Mesenchymal stem cell (in vitro differentiated cells and primary cell): ENCODE data around the gene PRR3.
A peak's percentile ranks its signal among the peaks of the same experiment; 100 is the strongest.

Experiments
- DNase-seq: peaks from one replicate; pipeline ENCODE4 v3.0.0-alpha.2; 2013
- H2AFZ ChIP-seq: one replicate; pipeline ENCODE4 v1.6.1; 2013; ENCODE audit warnings: low read depth, mild to moderate bottlenecking, control low read depth, inconsistent platforms, low read length, moderate library complexity
- H2AK5ac ChIP-seq: 2 replicates; pipeline ENCODE4 v1.6.1; 2013; ENCODE audit warnings: low read length, moderate library complexity, mild to moderate bottlenecking, inconsistent platforms; ENCODE audit not compliant: severe bottlenecking
- H2BK120ac ChIP-seq: one replicate; pipeline ENCODE4 v1.6.1; 2013; ENCODE audit warnings: low read depth, mild to moderate bottlenecking, inconsistent platforms, low read length, moderate library complexity
- H2BK12ac ChIP-seq, 2 experiments: one replicate each; pipeline ENCODE4 v1.6.1; 2013; ENCODE audit warnings: inconsistent platforms in 2 of 2, low read length in 2 of 2, mild to moderate bottlenecking in 2 of 2, moderate library complexity in 2 of 2, control low read depth in 1 of 2
- H2BK15ac ChIP-seq: one replicate; pipeline ENCODE4 v1.6.1; 2013; ENCODE audit warnings: mild to moderate bottlenecking, low read depth, inconsistent platforms; ENCODE audit not compliant: poor library complexity, severe bottlenecking
- H2BK5ac ChIP-seq: 2 replicates; pipeline ENCODE4 v1.6.1; 2013; ENCODE audit warnings: low read depth, mild to moderate bottlenecking, low read length, control low read depth, inconsistent platforms; ENCODE audit not compliant: poor library complexity, severe bottlenecking
- H3K14ac ChIP-seq, 2 experiments: one replicate each; pipeline ENCODE4 v1.6.1; 2013; ENCODE audit warnings: inconsistent platforms in 2 of 2, low read length in 2 of 2, control low read depth in 1 of 2, mild to moderate bottlenecking in 1 of 2, moderate library complexity in 1 of 2
- H3K18ac ChIP-seq, 2 experiments: one replicate each; pipeline ENCODE4 v1.6.1; 2013; ENCODE audit warnings: inconsistent platforms in 2 of 2, low read length in 2 of 2, control low read depth in 1 of 2, low read depth in 1 of 2, mild to moderate bottlenecking in 1 of 2
- H3K23ac ChIP-seq, 2 experiments: one replicate each; pipeline ENCODE4 v1.6.1; 2013; ENCODE audit warnings: inconsistent platforms in 2 of 2, low read length in 2 of 2, mild to moderate bottlenecking in 2 of 2, moderate library complexity in 2 of 2, control low read depth in 1 of 2
- H3K27ac ChIP-seq: 2 replicates; pipeline ENCODE4 v1.5.1; 2013; ENCODE audit warnings: mild to moderate bottlenecking, moderate library complexity, low read length, control low read depth, inconsistent platforms; ENCODE audit not compliant: poor library complexity, severe bottlenecking
- H3K27me3 ChIP-seq, 2 experiments: 2 replicates each; pipeline versions ENCODE4 v1.6.1 to v1.7.0; 2013; ENCODE audit warnings: low read length in 2 of 2, mild to moderate bottlenecking in 2 of 2, moderate library complexity in 2 of 2, control low read depth in 1 of 2, inconsistent platforms in 1 of 2; ENCODE audit not compliant: control insufficient read depth in 1 of 2, insufficient read depth in 1 of 2
- H3K36me3 ChIP-seq, 2 experiments: 2 replicates each; pipeline versions ENCODE4 v1.6.1 to v1.7.0; 2013; ENCODE audit warnings: low read length in 2 of 2, control low read depth in 1 of 2, inconsistent platforms in 1 of 2, low read depth in 1 of 2, mild to moderate bottlenecking in 1 of 2; ENCODE audit not compliant: insufficient read depth in 2 of 2, control insufficient read depth in 1 of 2
- H3K4ac ChIP-seq, 2 experiments: one replicate each; pipeline ENCODE4 v1.6.1; 2013; ENCODE audit warnings: inconsistent platforms in 2 of 2, low read length in 2 of 2, mild to moderate bottlenecking in 2 of 2, moderate library complexity in 2 of 2, control low read depth in 1 of 2, low read depth in 1 of 2
- H3K4me1 ChIP-seq: 2 replicates; pipeline ENCODE4 v1.6.1; 2013; ENCODE audit warnings: low read depth, low read length, control low read depth; ENCODE audit not compliant: control insufficient read depth, insufficient read depth
- H3K4me2 ChIP-seq: 2 replicates; pipeline ENCODE4 v1.6.1; 2013; ENCODE audit warnings: low read length, mild to moderate bottlenecking, inconsistent platforms; ENCODE audit not compliant: poor library complexity, severe bottlenecking
- H3K4me3 ChIP-seq, 2 experiments: 2 replicates each; pipeline versions ENCODE4 v1.5.1 to v1.7.0; 2013; ENCODE audit warnings: low read length in 2 of 2, mild to moderate bottlenecking in 2 of 2, control low read depth in 1 of 2, low read depth in 1 of 2; ENCODE audit not compliant: insufficient read depth in 1 of 2
- H3K79me1 ChIP-seq: replicated peaks from 2 replicates; pipeline ENCODE4 v1.6.1; 2013; ENCODE audit warnings: mild to moderate bottlenecking, control low read depth, low read length, inconsistent platforms; ENCODE audit not compliant: poor library complexity, severe bottlenecking
- H3K9ac ChIP-seq: 2 replicates; pipeline ENCODE4 v1.7.0; 2013; ENCODE audit warnings: mild to moderate bottlenecking, low read length, moderate library complexity
- H3K9me3 ChIP-seq: 2 replicates; pipeline ENCODE4 v1.7.0; 2013; ENCODE audit warnings: mild to moderate bottlenecking, low read length; ENCODE audit not compliant: control insufficient read depth
- H4K8ac ChIP-seq: one replicate; pipeline ENCODE4 v1.6.1; 2013; ENCODE audit warnings: inconsistent platforms, mild to moderate bottlenecking, low read length, moderate library complexity
- H4K91ac ChIP-seq: one replicate; pipeline ENCODE4 v1.6.1; 2013; ENCODE audit warnings: mild to moderate bottlenecking, low read length, inconsistent platforms
- WGBS: methylation state at CpG from one replicate; pipeline ENCODE4 v1.1.7; 2013; ENCODE audit warnings: mixed read lengths; 5-methylcytosine and 5-hydroxymethylcytosine counted together

The PRR3 gene

GRCh38 chr6:30571762-30572082 is 14.6 kb downstream of the PRR3 start:
- Histone ChIP-seq H2AFZ (peak overlapping the region; percentile 2), H3K4ac (peak overlapping the region in 1 of 2 experiments; percentile 91), H3K79me1 (peaks cover 5% of the 10 kb centered on the region), H3K9me3 (no peaks in the 10 kb centered on the region), H4K91ac (no peak overlapping the region), H3K36me3 (peaks cover 4 to 24% of the 10 kb centered on the region in 2 experiments), H2AK5ac (no peak overlapping the region), H2BK15ac (no peak overlapping the region), H3K4me2 (peak overlapping the region; percentile 80), H3K27me3 (no peaks in the 10 kb centered on the region), H3K14ac (peak overlapping the region in 1 of 2 experiments; percentile 30), H3K18ac (peak overlapping the region; percentile 68 to 90), H4K8ac (peak overlapping the region; percentile 88), H3K27ac (peak overlapping the region; percentile 90), H3K4me1 (peaks cover 11% of the 10 kb centered on the region), H2BK5ac (peak overlapping the region; percentile 4), H3K4me3 (peak overlapping the region; percentile 81 to 99), H2BK120ac (no peak overlapping the region), H3K23ac (no peak overlapping the region), H3K9ac (peak overlapping the region; percentile 98), H2BK12ac (no peak overlapping the region)
- no peak for DNase-seq
- 0% methylated on average over 7 of the region's 8 CpGs for WGBS

GRCh38 chr6:30572148-30572547 is 15.1 kb downstream of the PRR3 start:
- H2BK5ac ChIP-seq = no peak overlapping the region
- no peak overlapping the region for H3K27ac ChIP-seq
- H3K79me1 ChIP-seq = peaks cover 8% of the 10 kb centered on the region
- H3K23ac ChIP-seq = no peak overlapping the region
- H3K18ac ChIP-seq = no peak overlapping the region
- H3K27me3 ChIP-seq = no peaks in the 10 kb centered on the region
- H2AK5ac ChIP-seq = no peak overlapping the region
- peaks cover 11% of the 10 kb centered on the region for H3K4me1 ChIP-seq
- no peak overlapping the region for H2BK12ac ChIP-seq
- H3K4ac ChIP-seq = peak overlapping the region in 1 of 2 experiments; percentile 44
- no peak overlapping the region for H2BK120ac ChIP-seq
- no peak for DNase-seq
- H4K91ac ChIP-seq = no peak overlapping the region
- peak overlapping the region; percentile 80 for H3K4me2 ChIP-seq
- no peaks in the 10 kb centered on the region for H3K9me3 ChIP-seq
- peak overlapping the region; percentile 98 for H3K9ac ChIP-seq
- H3K4me3 ChIP-seq = peak overlapping the region in 1 of 2 experiments; percentile 99
- H3K14ac ChIP-seq = no peak overlapping the region
- no peak overlapping the region for H2BK15ac ChIP-seq
- H4K8ac ChIP-seq = no peak overlapping the region
- H3K36me3 ChIP-seq = peaks cover 6 to 29% of the 10 kb centered on the region in 2 experiments
- no peak overlapping the region for H2AFZ ChIP-seq

GRCh38 chr6:30573113-30573512 is 16.0 kb downstream of the PRR3 start:
- H3K4me1 ChIP-seq = peaks cover 11% of the 10 kb centered on the region
- no peak for DNase-seq
- WGBS = 71% methylated on average over 4 of the region's 4 CpGs
- H3K27me3 ChIP-seq = no peaks in the 10 kb centered on the region
- H2BK5ac ChIP-seq = no peak overlapping the region
- H3K79me1 ChIP-seq = peaks cover 16% of the 10 kb centered on the region
- no peak overlapping the region for H2AFZ ChIP-seq
- H2BK12ac ChIP-seq = no peak overlapping the region
- no peak overlapping the region for H2AK5ac ChIP-seq
- no peak overlapping the region for H3K18ac ChIP-seq
- H3K4me3 ChIP-seq = peak overlapping the region in 1 of 2 experiments; percentile 99
- no peak overlapping the region for H4K91ac ChIP-seq
- H3K4me2 ChIP-seq = no peak overlapping the region
- no peak overlapping the region for H3K4ac ChIP-seq
- no peak overlapping the region for H2BK15ac ChIP-seq
- no peaks in the 10 kb centered on the region for H3K9me3 ChIP-seq
- H3K9ac ChIP-seq = peak overlapping the region; percentile 98
- no peak overlapping the region for H3K27ac ChIP-seq
- no peak overlapping the region for H3K23ac ChIP-seq
- no peak overlapping the region for H3K14ac ChIP-seq
- H3K36me3 ChIP-seq = peaks cover 14 to 38% of the 10 kb centered on the region in 2 experiments
- no peak overlapping the region for H4K8ac ChIP-seq
- no peak overlapping the region for H2BK120ac ChIP-seq

- Histone ChIP-seq H3K23ac (no peak overlapping the region), H3K9ac (no peak overlapping the region), H3K27me3 (no peaks in the 10 kb centered on the region), H3K4me2 (no peak overlapping the region), H3K18ac (no peak overlapping the region), H2BK15ac (no peak overlapping the region), H4K8ac (no peak overlapping the region), H3K4me1 (peaks cover 3% of the 10 kb centered on the region), H2BK12ac (no peak overlapping the region), H3K27ac (no peak overlapping the region), H2BK5ac (no peak overlapping the region), H3K36me3 (peaks cover 51 to 77% of the 10 kb centered on the region in 2 experiments), H3K4ac (no peak overlapping the region), H3K14ac (no peak overlapping the region), H3K79me1 (peaks cover 28% of the 10 kb centered on the region), H3K4me3 (no peak overlapping the region), H3K9me3 (no peaks in the 10 kb centered on the region), H4K91ac (no peak overlapping the region), H2BK120ac (no peak overlapping the region), H2AFZ (no peak overlapping the region), H2AK5ac (no peak overlapping the region)
- DNase-seq = no peak
- 97% methylated on average over 8 of the region's 8 CpGs for WGBS
These were observed 21.0 kb downstream of the PRR3 start for GRCh38 chr6:30578051-30578450.
